ENCODE measurements around the gene UBR4. TPM values are rescaled to one million over a fixed set of nuclear protein-coding genes. Genes with fewer than 3 reads are reported as not detected.

The UBR4 gene
- total RNA-seq, 1 experiment from 2014 or later: 131 TPM

GRCh38 chr1:19087737-19088594 lies 122.1 kb downstream of the UBR4 start:
- Histone ChIP-seq H3K27ac (ENCODE audit: insufficient read length, low read depth, low read length) (no peak overlapping the region), H3K27me3 (ENCODE audit: insufficient read depth, low read length) (no peaks in the 10 kb centered on the region), H4K91ac (ENCODE audit: insufficient read length, low read depth, low read length) (no peak overlapping the region), H2BK20ac (ENCODE audit: low read depth, low read length, poor library complexity, severe bottlenecking) (no peak overlapping the region), H2BK15ac (ENCODE audit: low read depth, low read length) (no peak overlapping the region), H2BK12ac (ENCODE audit: insufficient read length, low read depth, low read length) (no peak overlapping the region), H4K5ac (ENCODE audit: insufficient read length, low read depth, low read length) (no peak overlapping the region), H3K23me2 (ENCODE audit: insufficient read length, low read depth, low read length, poor library complexity, severe bottlenecking) (no peaks in the 10 kb centered on the region), H3K4me2 (ENCODE audit: insufficient read depth, insufficient read length, low read length) (no peak overlapping the region), H3K23ac (ENCODE audit: insufficient read length, low read depth, low read length) (no peak overlapping the region), H3K56ac (ENCODE audit: insufficient read length, low read depth, low read length) (no peak overlapping the region), H2BK120ac (ENCODE audit: low read depth, low read length, poor library complexity, severe bottlenecking) (no peak overlapping the region), H3K4me1 (ENCODE audit: insufficient read depth, low read length) (no peaks in the 10 kb centered on the region), H3K9ac (ENCODE audit: extremely low read depth, insufficient read length, low read length) (no peak overlapping the region), H2AFZ (ENCODE audit: low read length) (no peak overlapping the region), H4K20me1 (ENCODE audit: control insufficient read depth, insufficient read depth, insufficient read length) (no peaks in the 10 kb centered on the region), H3K18ac (ENCODE audit: insufficient read length, low read depth, low read length) (no peak overlapping the region), H3T11ph (ENCODE audit: low read length) (no peak overlapping the region), H3K79me2 (ENCODE audit: insufficient read depth, low read length) (no peaks in the 10 kb centered on the region), H3K9me3 (ENCODE audit: control insufficient read depth, low read depth, low read length) (no peaks in the 10 kb centered on the region), H4K8ac (replicated peaks; ENCODE audit: insufficient read length, low read depth, low read length) (no peak overlapping the region), H2AK5ac (ENCODE audit: insufficient read length, low read length) (no peak overlapping the region), H3K4ac (ENCODE audit: low read depth, low read length) (no peak overlapping the region), H3K79me1 (ENCODE audit: insufficient read depth, low read depth, low read length, poor library complexity, severe bottlenecking) (no peaks in the 10 kb centered on the region), H3K14ac (ENCODE audit: insufficient read depth, low read length) (no peak overlapping the region), H2BK5ac (ENCODE audit: insufficient read length, low read length) (no peak overlapping the region)
- Mint-ChIP-seq H3K9me3 (no peaks in the 10 kb centered on the region), H3K4me3 (no peak overlapping the region), H3K27ac (no peak overlapping the region; a peak in 1 of 7 replicates), H3K36me3 (ENCODE audit: insufficient read depth in 1 of 3, low read depth in 3 of 3) (peaks cover 46 to 97% (median 80%) of the 10 kb centered on the region in 3 experiments; a peak in 6 of 7 replicates), H3K4me1 (no peaks in the 10 kb centered on the region), H3K27me3 (ENCODE audit: low read depth) (no peaks in the 10 kb centered on the region)
- TF ChIP-seq, protein P1, sequence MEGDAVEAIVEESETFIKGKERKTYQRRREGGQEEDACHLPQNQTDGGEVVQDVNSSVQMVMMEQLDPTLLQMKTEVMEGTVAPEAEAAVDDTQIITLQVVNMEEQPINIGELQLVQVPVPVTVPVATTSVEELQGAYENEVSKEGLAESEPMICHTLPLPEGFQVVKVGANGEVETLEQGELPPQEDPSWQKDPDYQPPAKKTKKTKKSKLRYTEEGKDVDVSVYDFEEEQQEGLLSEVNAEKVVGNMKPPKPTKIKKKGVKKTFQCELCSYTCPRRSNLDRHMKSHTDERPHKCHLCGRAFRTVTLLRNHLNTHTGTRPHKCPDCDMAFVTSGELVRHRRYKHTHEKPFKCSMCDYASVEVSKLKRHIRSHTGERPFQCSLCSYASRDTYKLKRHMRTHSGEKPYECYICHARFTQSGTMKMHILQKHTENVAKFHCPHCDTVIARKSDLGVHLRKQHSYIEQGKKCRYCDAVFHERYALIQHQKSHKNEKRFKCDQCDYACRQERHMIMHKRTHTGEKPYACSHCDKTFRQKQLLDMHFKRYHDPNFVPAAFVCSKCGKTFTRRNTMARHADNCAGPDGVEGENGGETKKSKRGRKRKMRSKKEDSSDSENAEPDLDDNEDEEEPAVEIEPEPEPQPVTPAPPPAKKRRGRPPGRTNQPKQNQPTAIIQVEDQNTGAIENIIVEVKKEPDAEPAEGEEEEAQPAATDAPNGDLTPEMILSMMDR (conservative IDR thresholded peaks at IDR 0.05): no peak
- no CpG with 5 or more reads among the region's 9 CpGs for WGBS (ENCODE audit: extremely low coverage, insufficient read length, low lambda C conversion rate)
- DNase-seq: no peak
